GM19324 (cell line): ENCODE results near the gene NAA38.
A peak's percentile ranks its signal among the peaks of the same experiment; 100 is the strongest.

Experiments used
- ATAC-seq: cut with Tn5 transposase; IDR thresholded peaks from one replicate; pipeline ENCODE4 v1.9.1; 2021; ENCODE audit warnings: mild to moderate bottlenecking, moderate library complexity; ENCODE audit not compliant: unreplicated experiment, low FRiP score

NAA38 gene

GRCh38 chr17:7856811-7857712, at the start of gene NAA38:
Gene NAA38, minus strand, starts transcription at chr17:7857559. Its CDS starts 96 bp downstream, at chr17:7857463.
- ATAC-seq: peak; percentile 79

- no peak for ATAC-seq
Observed at GRCh38 chr17:7903154-7904103, 46.1 kb upstream of the NAA38 start.

GRCh38 chr17:7897773-7898172, 40.4 kb upstream of the NAA38 start:
- ATAC-seq: no peak

- no peak for ATAC-seq
Observed at GRCh38 chr17:7897090-7897489, 39.7 kb upstream of the NAA38 start.

- ATAC-seq: no peak
Observed at GRCh38 chr17:7894866-7895265, 37.5 kb upstream of the NAA38 start.

GRCh38 chr17:7894226-7894625, 36.9 kb upstream of the NAA38 start:
- no peak for ATAC-seq

GRCh38 chr17:7893187-7893880, 36.0 kb upstream of the NAA38 start:
- no peak for ATAC-seq

GRCh38 chr17:7889166-7889955, 32.0 kb upstream of the NAA38 start:
- no peak for ATAC-seq

GRCh38 chr17:7888184-7888920, 31.0 kb upstream of the NAA38 start, which contains the start of gene CHD3:
Gene CHD3, plus strand, starts transcription at chr17:7888789. Its CDS starts 212 bp downstream, at chr17:7889001.
- no peak for ATAC-seq

GRCh38 chr17:7887482-7888183, 30.3 kb upstream of the NAA38 start:
- ATAC-seq: peak; percentile 59

GRCh38 chr17:7887038-7887481, 29.7 kb upstream of the NAA38 start:
- no peak for ATAC-seq

GRCh38 chr17:7886227-7887037, 29.1 kb upstream of the NAA38 start:
- ATAC-seq: no peak

GRCh38 chr17:7885367-7886226, 28.2 kb upstream of the NAA38 start:
- no peak for ATAC-seq

- no peak for ATAC-seq
Observed at GRCh38 chr17:7884581-7885366, 27.4 kb upstream of the NAA38 start.

GRCh38 chr17:7883781-7884386, 26.5 kb upstream of the NAA38 start:
- ATAC-seq: no peak
